ENCODE results near the gene TEAD2. TPM values are rescaled to one million over a fixed set of nuclear protein-coding genes. Genes with fewer than 3 reads are reported as not detected.
"Not testable (repeated sequence)": the region's sequence is repeated elsewhere in the genome, so short reads cannot be mapped to it uniquely, and the experiment has no call there.

The TEAD2 gene
- total and polyA plus RNA-seq, 10 donors = 5.8 to 24.7 (median 14.4) TPM

DNA sequence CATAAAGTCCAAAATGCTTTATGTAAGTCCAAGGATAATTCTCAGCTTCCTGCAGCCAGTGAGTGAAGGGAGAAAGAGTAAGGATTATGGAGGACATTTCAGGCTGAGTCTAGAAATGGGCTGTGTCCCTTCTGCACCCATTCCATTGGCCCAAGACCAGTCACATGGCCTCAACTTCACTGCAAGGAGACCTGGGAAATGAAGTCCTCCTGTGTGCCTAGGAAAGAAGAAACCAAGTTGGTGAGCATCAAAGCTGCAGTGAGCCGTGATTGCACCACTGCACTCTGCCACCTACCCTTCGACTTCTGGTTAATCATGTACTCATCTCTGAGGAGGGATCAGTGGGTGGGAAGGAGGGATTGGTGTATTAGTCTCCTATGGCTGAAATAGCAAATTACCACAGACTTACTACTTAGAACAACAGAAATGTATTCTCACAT, 30.6 kb downstream of the TEAD2 start:
- Histone ChIP-seq H3K27me3 (replicated peaks in 1 of 7) (no peaks in the 10 kb centered on the region), H3K36me3 (peaks cover 0 to 20% (median 0%) of the 10 kb centered on the region in 6 donors), H3K9me3 (no peaks in the 10 kb centered on the region), H3K27ac (peak overlapping the region in 6 of 8 donors; percentile 6 to 95 (median 88)), H3K4me1 (peaks cover 6 to 97% (median 89%) of the 10 kb centered on the region in 6 donors), H3K4me3 (peak overlapping the region in 1 of 8 donors; percentile 18)
- DNase-seq = peak; percentile 91
- TF ChIP-seq, protein P1, sequence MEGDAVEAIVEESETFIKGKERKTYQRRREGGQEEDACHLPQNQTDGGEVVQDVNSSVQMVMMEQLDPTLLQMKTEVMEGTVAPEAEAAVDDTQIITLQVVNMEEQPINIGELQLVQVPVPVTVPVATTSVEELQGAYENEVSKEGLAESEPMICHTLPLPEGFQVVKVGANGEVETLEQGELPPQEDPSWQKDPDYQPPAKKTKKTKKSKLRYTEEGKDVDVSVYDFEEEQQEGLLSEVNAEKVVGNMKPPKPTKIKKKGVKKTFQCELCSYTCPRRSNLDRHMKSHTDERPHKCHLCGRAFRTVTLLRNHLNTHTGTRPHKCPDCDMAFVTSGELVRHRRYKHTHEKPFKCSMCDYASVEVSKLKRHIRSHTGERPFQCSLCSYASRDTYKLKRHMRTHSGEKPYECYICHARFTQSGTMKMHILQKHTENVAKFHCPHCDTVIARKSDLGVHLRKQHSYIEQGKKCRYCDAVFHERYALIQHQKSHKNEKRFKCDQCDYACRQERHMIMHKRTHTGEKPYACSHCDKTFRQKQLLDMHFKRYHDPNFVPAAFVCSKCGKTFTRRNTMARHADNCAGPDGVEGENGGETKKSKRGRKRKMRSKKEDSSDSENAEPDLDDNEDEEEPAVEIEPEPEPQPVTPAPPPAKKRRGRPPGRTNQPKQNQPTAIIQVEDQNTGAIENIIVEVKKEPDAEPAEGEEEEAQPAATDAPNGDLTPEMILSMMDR (IDR thresholded peaks at IDR 0.05 in 8 of 11, conservative IDR thresholded peaks at IDR 0.05 in 3 of 11) = no peak
- TF ChIP-seq POLR2A (IDR thresholded peaks at IDR 0.05) = no peak
- TF ChIP-seq POLR2AphosphoS5 (IDR thresholded peaks at IDR 0.05) = no peak
- 25 to 35% (median 26%) methylated on average over 2 of the region's 2 CpGs for WGBS, 5 donors
- intact Hi-C loops (cut with DNase I; ENCODE audit: low total_unique reads) = no loop called here

DNA sequence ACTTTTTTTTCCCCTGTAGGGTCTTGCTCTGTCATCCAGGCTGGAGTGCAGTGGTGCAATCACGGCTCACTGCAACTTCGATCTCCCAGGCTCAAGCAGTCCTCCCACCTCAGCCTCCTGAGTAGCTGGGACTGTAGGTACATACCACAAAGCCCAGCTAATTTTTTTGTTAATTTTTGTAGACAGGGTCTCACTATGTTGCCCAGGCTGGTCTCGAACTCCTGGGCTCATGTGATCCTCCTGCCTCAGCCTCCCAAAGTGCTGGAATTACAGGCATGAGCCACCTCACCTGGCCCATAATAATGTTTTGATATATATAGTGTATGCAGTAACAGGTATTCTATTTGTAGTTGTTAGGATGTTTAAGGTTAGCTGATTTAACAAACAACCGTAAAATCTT, 31.0 kb downstream of the TEAD2 start:
- H3K27me3 ChIP-seq (replicated peaks in 1 of 7); DNase-seq; intact Hi-C loops (cut with DNase I; ENCODE audit: low total_unique reads); H3K9me3 ChIP-seq: not testable (repeated sequence)
- Histone ChIP-seq H3K4me1 (peaks cover 6 to 97% (median 89%) of the 10 kb centered on the region in 6 donors), H3K36me3 (peaks cover 0 to 19% (median 0%) of the 10 kb centered on the region in 6 donors), H3K27ac (peak overlapping the region in 5 of 8 donors; percentile 20 to 95 (median 89)), H3K4me3 (peak overlapping the region in 1 of 8 donors; percentile 18)
- 82 to 93% (median 85%) methylated on average over 4 of the region's 4 CpGs for WGBS, 5 donors

DNA sequence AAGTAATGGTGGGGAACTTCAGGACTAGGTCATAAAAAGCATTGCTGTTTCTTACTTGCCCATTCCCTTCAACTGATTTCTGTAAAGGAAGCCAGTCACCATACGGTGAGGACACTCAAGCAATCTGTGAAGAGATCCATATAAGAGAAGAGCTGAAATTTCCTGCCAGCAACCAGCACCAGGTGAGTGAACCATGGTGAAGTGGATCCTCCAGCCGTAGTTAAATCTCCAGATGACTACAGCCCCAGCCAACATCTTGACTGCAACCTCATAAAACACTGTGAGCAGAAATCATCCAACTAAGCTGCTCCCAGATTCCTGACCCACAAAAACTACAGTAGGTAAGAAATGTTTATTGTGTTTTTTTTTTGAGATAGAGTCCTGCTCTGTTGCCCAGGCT, 33.5 kb downstream of the TEAD2 start:
- Histone ChIP-seq H3K4me1 (peaks cover 6 to 95% (median 78%) of the 10 kb centered on the region in 6 donors), H3K9me3 (no peaks in the 10 kb centered on the region), H3K27ac (peak overlapping the region in 7 of 8 donors; percentile 46 to 95 (median 87)), H3K4me3 (peak overlapping the region in 1 of 8 donors; percentile 4), H3K36me3 (peaks cover 0 to 19% (median 0%) of the 10 kb centered on the region in 6 donors), H3K27me3 (replicated peaks in 1 of 7) (no peaks in the 10 kb centered on the region)
- intact Hi-C loops (cut with DNase I; ENCODE audit: low total_unique reads) = no loop called here
- DNase-seq = no peak
- 64 to 91% (median 80%) methylated on average over 2 of the region's 2 CpGs for WGBS, 5 donors
- TF ChIP-seq, protein P1 (IDR thresholded peaks at IDR 0.05 in 8 of 11, conservative IDR thresholded peaks at IDR 0.05 in 3 of 11) = no peak
- no peak for TF ChIP-seq POLR2AphosphoS5 (IDR thresholded peaks at IDR 0.05)

DNA sequence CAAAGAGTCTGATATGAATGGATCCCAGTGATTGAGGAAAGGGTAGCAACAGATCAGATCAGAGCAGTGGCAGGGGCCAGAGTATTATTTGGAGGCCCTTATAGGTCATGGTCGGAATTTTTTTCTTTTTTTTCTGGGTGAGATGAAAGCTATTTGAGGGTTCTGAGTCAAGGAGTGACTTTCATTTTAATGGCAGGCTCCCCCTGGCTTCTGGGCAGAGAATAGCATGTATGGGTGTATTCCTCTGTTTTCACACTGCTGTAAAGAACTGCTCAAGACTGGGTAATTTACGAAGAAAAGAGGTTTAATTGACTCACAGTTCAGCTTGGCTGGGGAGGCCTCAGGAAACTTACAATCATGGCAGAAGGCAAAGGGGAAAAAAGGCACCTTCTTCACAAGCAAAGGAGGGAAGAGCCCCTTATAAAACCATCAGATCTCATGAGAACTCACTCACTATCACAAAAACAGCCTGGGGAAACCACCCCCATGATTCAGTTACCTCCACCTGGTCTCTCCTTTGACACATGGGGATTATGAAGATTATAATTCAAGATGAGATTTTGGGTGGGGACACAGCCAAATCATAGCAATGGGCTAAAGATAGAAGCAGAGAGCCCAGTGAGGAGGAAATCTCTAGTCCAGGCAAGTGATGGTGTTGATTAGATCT, 34.2 kb downstream of the TEAD2 start:
- DNase-seq = no peak
- TF ChIP-seq, protein P1 (IDR thresholded peaks at IDR 0.05 in 8 of 11, conservative IDR thresholded peaks at IDR 0.05 in 3 of 11) = peak; percentile 31 to 80 (median 69)
- TF ChIP-seq POLR2AphosphoS5 (IDR thresholded peaks at IDR 0.05) (no peak), POLR2A (IDR thresholded peaks at IDR 0.05) (no peak)
- Histone ChIP-seq H3K27ac (peak overlapping the region in 7 of 8 donors; percentile 46 to 95 (median 87)), H3K36me3 (peaks cover 0 to 19% (median 0%) of the 10 kb centered on the region in 6 donors), H3K27me3 (replicated peaks in 1 of 7) (no peaks in the 10 kb centered on the region), H3K4me3 (no peak overlapping the region), H3K9me3 (peaks cover 0 to 5% (median under 1%) of the 10 kb centered on the region in 8 donors), H3K4me1 (peaks cover 6 to 87% (median 71%) of the 10 kb centered on the region in 6 donors)
- WGBS, 5 donors = 33 to 42% (median 39%) methylated on average over 2 of the region's 2 CpGs
- intact Hi-C loops (cut with DNase I; ENCODE audit: low total_unique reads) = no loop called here
